K562 (cell line): ENCODE results near the gene PBRM1. TPM values are rescaled to one million over a fixed set of nuclear protein-coding genes. Genes with fewer than 3 reads are reported as not detected.

Source experiments
- ATAC-seq: fragments of 200-7000 bp; cut with Tn5 transposase; 3 replicates; pipeline ENCODE4 v1.9.1; 2020; ENCODE audit warnings: moderate library complexity
- BruUV-seq: library from RNA; stranded (reverse); fragments of 400-500 nt; replicated peaks from 2 replicates; lab custom pipeline; 2021; lab: Mats Ljungman, UMichigan
- CTCF ChIA-PET: fragments of 300-600 bp; formaldehyde crosslinking; extraction: SDS; loops from one replicate; lab custom pipeline; 2021; ENCODE audit warnings: low intra/inter-chr PET ratio; lab: Yijun Ruan, JAX
- POLR2A ChIA-PET: fragments of 300-600, 350-650 bp; sonication (Branson Sonifier 250); formaldehyde crosslinking; extraction: SDS; loops from one replicate; lab custom pipeline; 2021; ENCODE audit warnings: antibody characterized with exemption, inconsistent platforms; lab: Yijun Ruan, JAX
- DNase-seq, 4 experiments: peaks; one replicate each; pipeline versions ENCODE4 v3.0.0 to v3.0.0-alpha.2; 2011 to 2018; ENCODE audit warnings: low spot score in 3 of 4, mixed read lengths in 3 of 4; ENCODE audit errors: extremely low read depth in 1 of 4
- FAIRE-seq: peaks from 2 replicates; lab custom pipeline; 2011; peaks lifted over from hg19 to GRCh38; lab: Jason Lieb, UNC
- H2AFZ ChIP-seq: 2 replicates; pipeline ENCODE4 v1.6.0; 2011; ENCODE audit warnings: low read depth, low read length, control low read depth, inconsistent platforms
- H3K27ac ChIP-seq: fragments of 200-600 bp; 3 replicates; pipeline ENCODE4 v1.8.0; 2011; ENCODE audit warnings: low read depth, mild to moderate bottlenecking, control low read depth, inconsistent platforms, low read length, moderate library complexity, mixed read lengths; ENCODE audit errors: extremely low read depth
- H3K27me3 ChIP-seq, 2 experiments: fragments of 300-600 bp in 1 of 2; 2 replicates in 1 of 2; 3 replicates in 1 of 2; pipeline versions ENCODE4 v1.6.0 to v1.8.0; 2011; ENCODE audit warnings: inconsistent platforms in 2 of 2, low read length in 2 of 2, mild to moderate bottlenecking in 1 of 2, mixed read lengths in 1 of 2, moderate library complexity in 1 of 2; ENCODE audit not compliant: control insufficient read depth in 2 of 2, insufficient read depth in 2 of 2
- H3K36me3 ChIP-seq: fragments of 300-600 bp; 3 replicates; pipeline ENCODE4 v1.8.0; 2011; ENCODE audit warnings: mild to moderate bottlenecking, low read length, inconsistent platforms; ENCODE audit not compliant: control insufficient read depth, insufficient read depth
- H3K4me1 ChIP-seq, 2 experiments: fragments of 200-600 bp in 1 of 2; replicated peaks in 1 of 2; 2 replicates in 1 of 2; 3 replicates in 1 of 2; pipeline versions ENCODE4 v1.5.1 to v1.8.0; 2011; ENCODE audit warnings: inconsistent platforms in 2 of 2, low read length in 2 of 2, mild to moderate bottlenecking in 1 of 2, mixed read lengths in 1 of 2, moderate library complexity in 1 of 2; ENCODE audit not compliant: control insufficient read depth in 2 of 2, insufficient read depth in 2 of 2
- H3K4me2 ChIP-seq: 2 replicates; pipeline ENCODE4 v1.6.1; 2011; ENCODE audit warnings: low read length, control low read depth, inconsistent platforms, mixed read lengths; ENCODE audit not compliant: insufficient read depth
- H3K4me3 ChIP-seq: fragments of 200-600 bp; sonication (generic), shearing (Covaris generic); 2 replicates; pipeline ENCODE4 v1.5.1; 2016; ENCODE audit warnings: control low read depth, inconsistent platforms
- H3K79me2 ChIP-seq: fragments of 200-600 bp; 3 replicates; pipeline ENCODE4 v1.8.0; 2011; ENCODE audit warnings: low read length, inconsistent platforms; ENCODE audit not compliant: control insufficient read depth, insufficient read depth
- H3K9ac ChIP-seq, 2 experiments: 2 replicates each; pipeline versions ENCODE4 v1.6.0 to v1.6.1; 2011; ENCODE audit warnings: low read depth in 2 of 2, low read length in 2 of 2, control low read depth in 1 of 2, inconsistent platforms in 1 of 2, mild to moderate bottlenecking in 1 of 2, mixed read lengths in 1 of 2; ENCODE audit not compliant: insufficient read depth in 1 of 2
- H3K9me1 ChIP-seq: one replicate; pipeline ENCODE4 v1.6.0; 2011; ENCODE audit warnings: inconsistent platforms, mild to moderate bottlenecking, low read length, moderate library complexity; ENCODE audit not compliant: control insufficient read depth, insufficient read depth
- H3K9me3 ChIP-seq: replicated peaks from 2 replicates; pipeline ENCODE4 v1.5.1; 2011; ENCODE audit warnings: low read depth, low read length, inconsistent platforms; ENCODE audit not compliant: control insufficient read depth, insufficient read depth
- H4K20me1 ChIP-seq: replicated peaks from 2 replicates; pipeline ENCODE4 v1.6.1; 2011; ENCODE audit warnings: low read length, inconsistent platforms, mixed read lengths; ENCODE audit not compliant: control insufficient read depth, insufficient read depth
- BRF1 ChIP-seq: IDR thresholded peaks from 3 replicates; pipeline ENCODE4 v1.6.1; 2011; ENCODE audit warnings: borderline replicate concordance, mild to moderate bottlenecking; ENCODE audit not compliant: insufficient read length; ENCODE audit errors: extremely low read depth
- CHAMP1 ChIP-seq: fragments of 450-650 bp; IDR thresholded peaks from 2 replicates; pipeline ENCODE4 v1.6.1; 2016; ENCODE audit warnings: mild to moderate bottlenecking
- CREM ChIP-seq: IDR thresholded peaks from 2 replicates; pipeline ENCODE4 v1.6.1; 2014; ENCODE audit warnings: antibody characterized with exemption, low read depth
- E4F1 ChIP-seq: fragments of 250-450 bp; sonication (Bioruptor Pico); IDR thresholded peaks from 2 replicates; pipeline ENCODE4 v1.5.0; 2021; ENCODE audit warnings: mild to moderate bottlenecking, borderline replicate concordance
- ESRRB ChIP-seq: fragments of 250-450 bp; sonication (Bioruptor Pico); IDR thresholded peaks from 2 replicates; pipeline ENCODE4 v1.5.0; 2020; ENCODE audit warnings: mild to moderate bottlenecking, moderate library complexity, borderline replicate concordance
- KLF16 ChIP-seq: IDR thresholded peaks from 2 replicates; pipeline ENCODE4 v1.6.1; 2016; ENCODE audit warnings: antibody characterized with exemption
- MAZ ChIP-seq, 2 experiments: fragments of 450-650 bp in 1 of 2; sonication (generic) in 1 of 2; formaldehyde crosslinking; IDR thresholded peaks in 1 of 2; conservative IDR thresholded peaks in 1 of 2; 2 replicates each; pipeline versions ENCODE4 v1.4.0 to v1.5.0; 2020; ENCODE audit warnings: mild to moderate bottlenecking in 1 of 2, missing genetic modification reagents in 1 of 2
- MCM7 ChIP-seq, 2 experiments: fragments of 450-650 bp; IDR thresholded peaks; 2 replicates each; pipeline ENCODE4 v1.6.1; 2016 to 2018
- MECOM ChIP-seq: fragments of 250-450 bp; sonication (Bioruptor Pico); IDR thresholded peaks from 2 replicates; pipeline ENCODE4 v1.8.0; 2022; ENCODE audit warnings: inconsistent platforms
- RBM22 ChIP-seq: fragments of 200-400 bp; formaldehyde crosslinking; IDR thresholded peaks from 2 replicates; pipeline ENCODE4 v1.6.1; 2018; ENCODE audit warnings: low read length, low read depth; ENCODE audit not compliant: poor library complexity, severe bottlenecking
- RHOXF2B ChIP-seq: fragments of 250-450 bp; sonication (Bioruptor Pico); conservative IDR thresholded peaks from 2 replicates; pipeline ENCODE4 v1.5.1; 2021
- TAF15 ChIP-seq: fragments of 200-400 bp; formaldehyde crosslinking; IDR thresholded peaks from 2 replicates; pipeline ENCODE4 v1.6.1; 2017; ENCODE audit warnings: mild to moderate bottlenecking, low read depth, low read length, moderate library complexity
- ZFP91 ChIP-seq: sonication (generic); formaldehyde crosslinking; IDR thresholded peaks from 2 replicates; pipeline ENCODE4 v1.8.0; 2022; ENCODE audit warnings: mild to moderate bottlenecking, missing genetic modification reagents
- ZNF445 ChIP-seq: fragments of 250-450 bp; sonication (Bioruptor Pico); IDR thresholded peaks from 2 replicates; pipeline ENCODE4 v1.4.0; 2020; ENCODE audit warnings: low read depth, mild to moderate bottlenecking, moderate library complexity
- ZNF57 ChIP-seq: fragments of 450-650 bp; formaldehyde crosslinking; IDR thresholded peaks from 2 replicates; pipeline ENCODE4 v1.4.0; 2020; ENCODE audit warnings: mild to moderate bottlenecking, moderate library complexity
- ZNF77 ChIP-seq: fragments of 250-450 bp; sonication (Bioruptor Pico); IDR thresholded peaks from 2 replicates; pipeline ENCODE4 v1.5.0; 2020
- WGBS: fragments of 100-300 bp; shearing (Covaris generic); methylation state at CpG from one replicate; pipeline ENCODE4 v1.1.6; 2016; ENCODE audit warnings: low coverage, mixed read lengths; ENCODE audit not compliant: insufficient coverage; ENCODE audit errors: missing lambda C conversion rate; 5-methylcytosine and 5-hydroxymethylcytosine counted together
- in situ Hi-C: fragments of 300-500 bp; cut with MboI; formaldehyde crosslinking; loops from 4 replicates; pipeline ENCODE4 v1.15.0; 2018; ENCODE audit warnings: inconsistent platforms, mixed read lengths
- intact Hi-C: fragments of 100-400 bp; cut with micrococcal nuclease; formaldehyde crosslinking; loops from 2 replicates; pipeline ENCODE4 v1.14.2; 2022
- polyA plus RNA-seq, 8 experiments: library from polyadenylated mRNA; depleted of rRNA in 4 of 8; stranded (reverse) in 5 of 8; unstranded in 3 of 8; fragments of >200 nt; fragmentation: Nextera tagmentation in 2 of 8; fragmentation: Illumina TruSeq in 1 of 8; extraction: Ambion mirVana in 2 of 8; extraction: Trizol in 1 of 8; gene quantifications; 2 replicates each; pipeline versions ENCODE4 v1.2.1 to v1.2.3, GENCODE V29; 2011 to 2014; ENCODE audit warnings: inconsistent platforms in 1 of 8, missing spikeins in 1 of 8
- total RNA-seq, 7 experiments: library from RNA; depleted of rRNA in 6 of 7; stranded (reverse); fragments of >200 nt in 6 of 7; fragmentation: Illumina TruSeq in 2 of 7; extraction: Trizol in 2 of 7; gene quantifications; 2 replicates each; pipeline versions ENCODE4 v1.2.1 to v1.2.3, GENCODE V29; 2011 to 2021; ENCODE audit warnings: low replicate concordance in 1 of 7

The PBRM1 gene
- total and polyA plus RNA-seq, 9 of the 15 experiments (the other 6 are each of a cell fraction or from before 2014, with no cell fraction given) = 3.9 to 31.8 (median 19.0) TPM

GRCh38 chr3:52625041-52625440 lies 60.7 kb downstream of the PBRM1 start (continued):
- no peak for TF ChIP-seq CHAMP1
- TF ChIP-seq ZFP91 (CRISPR knock-in tag) = no peak
- no peak for TF ChIP-seq RHOXF2B

GRCh38 chr3:52623234-52623792 lies 62.4 kb downstream of the PBRM1 start:
- no peaks in the 10 kb centered on the region for H3K9me3 ChIP-seq
- intact Hi-C loops (no loop called here), in situ Hi-C loops (no loop called here)
- H2AFZ ChIP-seq = no peak overlapping the region
- ChIA-PET CTCF (no interaction called here), POLR2A (interaction anchor here (0.7 kb wide), 1 partner anchor 135 kb away, joined by 3 read pairs; no protein-coding TSS in a partner anchor)
- H3K4me3 ChIP-seq = no peak overlapping the region
- 62% methylated on average over 2 of the region's 2 CpGs for WGBS
- H3K79me2 ChIP-seq = no peaks in the 10 kb centered on the region
- H3K4me2 ChIP-seq = no peak overlapping the region
- DNase-seq (no peak), FAIRE-seq (no peak), ATAC-seq (no peak)
- H3K9me1 ChIP-seq = no peaks in the 10 kb centered on the region
- no peaks in the 10 kb centered on the region for H3K4me1 ChIP-seq
- H3K27ac ChIP-seq = no peak overlapping the region
- H3K27me3 ChIP-seq = no peaks in the 10 kb centered on the region
- H4K20me1 ChIP-seq = no peaks in the 10 kb centered on the region
- BruUV-seq = no TSS peak
- no peak overlapping the region for H3K9ac ChIP-seq
- H3K36me3 ChIP-seq = peaks cover 27% of the 10 kb centered on the region; the same call in 2 of the 3 replicates
- TF ChIP-seq CREM (no peak), RBM22 (no peak), BRF1 (no peak), ZNF77 (no peak), ESRRB (CRISPR knock-in tag) (no peak), KLF16 (no peak), ZNF57 (CRISPR knock-in tag) (no peak), MECOM (no peak), E4F1 (CRISPR knock-in tag) (no peak), MCM7 (IDR thresholded peaks at IDR 0.05) (no peak), ZNF445 (CRISPR knock-in tag) (no peak), TAF15 (no peak), MAZ (CRISPR knock-in tag; conservative IDR thresholded peaks at IDR 0.05 in 1 of 2, IDR thresholded peaks at IDR 0.05 in 1 of 2) (no peak)
